Sigmoid colon (tissue), 7 donors: ENCODE data around the gene AFTPH. TPM values are rescaled to one million over a fixed set of nuclear protein-coding genes. Genes with fewer than 3 reads are reported as not detected.
A peak's percentile ranks its signal among the peaks of the same experiment; 100 is the strongest.

Experiments
- DNase-seq: peaks from one replicate; pipeline ENCODE4 v3.0.0-alpha.2; 2019
- H3K27ac ChIP-seq, 4 donors: fragments of 200-600 bp; sonication (generic); one replicate each; pipeline ENCODE4 v1.5.1; 2016 to 2019; ENCODE audit warnings: mild to moderate bottlenecking in 1 of 4
- H3K27me3 ChIP-seq, 3 donors: fragments of 200-600 bp; sonication (generic); one replicate each; pipeline ENCODE4 v1.5.1; 2019; ENCODE audit warnings: mild to moderate bottlenecking in 1 of 3
- H3K36me3 ChIP-seq, 4 donors: fragments of 200-600 bp; sonication (generic); one replicate each; pipeline ENCODE4 v1.5.1; 2016 to 2019
- H3K4me1 ChIP-seq, 4 donors: fragments of 200-600 bp; sonication (generic); one replicate each; pipeline ENCODE4 v1.5.1; 2017 to 2019
- H3K4me3 ChIP-seq, 4 donors: fragments of 200-600 bp; sonication (generic); one replicate each; pipeline ENCODE4 v1.5.1; 2017 to 2019; ENCODE audit warnings: mild to moderate bottlenecking in 2 of 4, moderate library complexity in 1 of 4
- H3K9me3 ChIP-seq, 4 donors: fragments of 200-600 bp in 3 of 4; sonication (generic) in 3 of 4; one replicate each; pipeline versions ENCODE4 v1.5.1 to v1.6.1; 2013 to 2019
- CTCF ChIP-seq, 4 experiments: fragments of 450-650 bp in 3 of 4; fragments of 200-600 bp in 1 of 4; IDR thresholded peaks; one replicate each; pipeline ENCODE4 v1.5.1; 2016 to 2019; ENCODE audit warnings: antibody characterized with exemption in 4 of 4, mild to moderate bottlenecking in 3 of 4, moderate library complexity in 2 of 4
- EP300 ChIP-seq, 4 donors: sonication (generic); formaldehyde crosslinking; IDR thresholded peaks; one replicate each; pipeline ENCODE4 v1.6.1; 2017; ENCODE audit warnings: antibody characterized with exemption in 4 of 4
- POLR2A ChIP-seq, 2 donors: fragments of 450-650 bp; IDR thresholded peaks; one replicate each; pipeline ENCODE4 v1.6.1; 2016; ENCODE audit warnings: antibody characterized with exemption in 2 of 2, mild to moderate bottlenecking in 2 of 2, moderate library complexity in 2 of 2
- POLR2AphosphoS5 ChIP-seq, 4 donors: sonication (generic); formaldehyde crosslinking; IDR thresholded peaks; one replicate each; pipeline ENCODE4 v1.6.1; 2017; ENCODE audit warnings: antibody characterized with exemption in 4 of 4
- WGBS, 2 donors: extraction: QIAGEN DNeasy Blood & Tissue Kit; methylation state at CpG; one replicate each; pipeline ENCODE4 v1.1.7; 2013; 5-methylcytosine and 5-hydroxymethylcytosine counted together
- intact Hi-C: fragments of 100-400 bp; cut with DNase I; formaldehyde crosslinking; loops from one replicate; pipeline ENCODE4 v1.15.1; 2023
- polyA plus RNA-seq, 3 donors: library from polyadenylated mRNA; stranded (reverse); fragments of 200-250 nt; gene quantifications; one replicate each; pipeline ENCODE4 v1.2.3, GENCODE V29; 2013
- total RNA-seq, 4 donors: library from RNA; depleted of rRNA; stranded (reverse); fragments of >200 nt; gene quantifications; one replicate each; pipeline ENCODE4 v1.1.0, GENCODE V29; 2016
- donor health status: healthy with polysubstance abuse.
- donor health status: Bipolar disorder and iron deficiency.
- donor health status: healthy.

Gene AFTPH
- total and polyA plus RNA-seq, 7 donors: 35.7 to 60.1 (median 43.5) TPM

- intact Hi-C loops: loop anchor here (2.0 to 5.0 kb wide), 2 partner anchors 56 to 289 kb away; no protein-coding TSS in a partner anchor
- no peaks in the 10 kb centered on the region for H3K9me3 ChIP-seq
- H3K27me3 ChIP-seq: no peaks in the 10 kb centered on the region
- H3K36me3 ChIP-seq: peaks cover 0 to 55% (median 10%) of the 10 kb centered on the region in 4 donors
- no peak overlapping the region for H3K27ac ChIP-seq
- H3K4me3 ChIP-seq: no peak overlapping the region
- TF ChIP-seq POLR2AphosphoS5 (IDR thresholded peaks at IDR 0.05): no peak
- TF ChIP-seq CTCF (IDR thresholded peaks at IDR 0.05): no peak
- TF ChIP-seq POLR2A (IDR thresholded peaks at IDR 0.05): no peak
- TF ChIP-seq EP300 (IDR thresholded peaks at IDR 0.05): no peak
- H3K4me1 ChIP-seq: peaks cover 0 to 6% (median 2%) of the 10 kb centered on the region in 4 donors
- WGBS, 2 donors: 74 to 80% methylated on average over 4 of the region's 4 CpGs
- no peak for DNase-seq
Measured at GRCh38 chr2:64586054-64586453, 61.9 kb downstream of the AFTPH start.

GRCh38 chr2:64586883-64587481 lies 62.9 kb downstream of the AFTPH start:
- Histone ChIP-seq H3K4me1 (peaks cover 0 to 6% (median 2%) of the 10 kb centered on the region in 4 donors), H3K9me3 (no peaks in the 10 kb centered on the region), H3K4me3 (no peak overlapping the region), H3K27me3 (no peaks in the 10 kb centered on the region), H3K27ac (no peak overlapping the region), H3K36me3 (peaks cover 0 to 62% (median 13%) of the 10 kb centered on the region in 4 donors)
- DNase-seq: no peak
- intact Hi-C loops: loop anchor here (1.0 to 5.0 kb wide), 3 partner anchors 55 to 288 kb away; no protein-coding TSS in a partner anchor
- TF ChIP-seq CTCF (IDR thresholded peaks at IDR 0.05): peak; percentile 33 to 60 (median 54)
- TF ChIP-seq POLR2AphosphoS5 (IDR thresholded peaks at IDR 0.05): no peak
- 60 to 67% methylated on average over 6 of the region's 6 CpGs for WGBS, 2 donors

- TF ChIP-seq POLR2AphosphoS5 (IDR thresholded peaks at IDR 0.05) (no peak), POLR2A (IDR thresholded peaks at IDR 0.05) (no peak), EP300 (IDR thresholded peaks at IDR 0.05) (no peak), CTCF (IDR thresholded peaks at IDR 0.05) (no peak)
- no peak for DNase-seq
- H3K36me3 ChIP-seq: peaks cover 0 to 63% (median 15%) of the 10 kb centered on the region in 4 donors
- no peaks in the 10 kb centered on the region for H3K27me3 ChIP-seq
- H3K27ac ChIP-seq: no peak overlapping the region
- no peaks in the 10 kb centered on the region for H3K9me3 ChIP-seq
- peaks cover 0 to 6% (median 2%) of the 10 kb centered on the region in 4 donors for H3K4me1 ChIP-seq
- intact Hi-C loops: loop anchor here (1.0 to 5.0 kb wide), 3 partner anchors 55 to 287 kb away; no protein-coding TSS in a partner anchor
- H3K4me3 ChIP-seq: no peak overlapping the region
Measured at GRCh38 chr2:64587561-64587960, 63.4 kb downstream of the AFTPH start.

- Histone ChIP-seq H3K27me3 (no peaks in the 10 kb centered on the region), H3K9me3 (no peaks in the 10 kb centered on the region), H3K27ac (no peak overlapping the region), H3K4me3 (no peak overlapping the region), H3K4me1 (peaks cover 0 to 6% (median 2%) of the 10 kb centered on the region in 4 donors), H3K36me3 (peaks cover 0 to 54% (median 9%) of the 10 kb centered on the region in 4 donors)
- intact Hi-C loops: no loop called here
- 88 to 92% methylated on average over 4 of the region's 4 CpGs for WGBS, 2 donors
- TF ChIP-seq CTCF (IDR thresholded peaks at IDR 0.05) (no peak), EP300 (IDR thresholded peaks at IDR 0.05) (no peak), POLR2A (IDR thresholded peaks at IDR 0.05) (no peak), POLR2AphosphoS5 (IDR thresholded peaks at IDR 0.05) (no peak)
- DNase-seq: no peak
Measured at GRCh38 chr2:64591188-64591587, 67.1 kb downstream of the AFTPH start.
